Loucy (cell line): Measurements from ENCODE around the gene ARL16.

ENCODE experiments used
- CTCF ChIP-seq: fragments of 200-600 bp; sonication (generic); conservative IDR thresholded peaks from 2 replicates; pipeline ENCODE4 v1.5.1; 2014; ENCODE audit warnings: mild to moderate bottlenecking, antibody characterized with exemption, low read length
- EZH2phosphoT487 ChIP-seq: fragments of 200-600 bp; IDR thresholded peaks from 2 replicates; pipeline ENCODE4 v1.6.1; 2018; ENCODE audit warnings: antibody characterized with exemption, mild to moderate bottlenecking, moderate library complexity, borderline replicate concordance

DNA sequence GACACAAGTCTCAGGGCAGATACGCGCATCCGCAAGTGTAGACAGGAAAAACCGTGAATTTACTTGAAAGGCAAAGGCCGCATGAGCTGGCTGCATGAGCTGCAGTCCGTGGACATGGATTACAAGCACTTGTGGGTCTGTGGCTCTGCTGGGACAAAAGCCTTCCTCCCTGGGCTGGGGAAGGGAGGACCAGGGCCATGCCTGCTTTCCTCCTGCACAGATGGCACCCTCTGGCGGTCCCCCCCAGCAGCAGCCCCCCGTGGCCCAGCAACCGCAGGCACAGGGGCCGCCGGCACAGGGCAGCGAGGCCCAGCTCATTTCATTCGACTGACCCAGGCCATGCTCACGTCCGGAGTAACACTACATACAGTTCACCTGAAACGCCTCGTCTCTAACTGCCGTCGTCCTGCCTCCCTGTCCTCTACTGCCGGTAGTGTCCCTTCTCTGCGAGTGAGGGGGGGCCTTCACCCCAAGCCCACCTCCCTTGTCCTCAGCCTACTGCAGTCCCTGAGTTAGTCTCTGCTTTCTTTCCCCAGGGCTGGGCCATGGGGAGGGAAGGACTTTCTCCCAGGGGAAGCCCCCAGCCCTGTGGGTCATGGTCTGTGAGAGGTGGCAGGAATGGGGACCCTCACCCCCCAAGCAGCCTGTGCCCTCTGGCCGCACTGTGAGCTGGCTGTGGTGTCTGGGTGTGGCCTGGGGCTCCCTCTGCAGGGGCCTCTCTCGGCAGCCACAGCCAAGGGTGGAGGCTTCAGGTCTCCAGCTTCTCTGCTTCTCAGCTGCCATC is 17.9 kb upstream of the ARL16 start:
- TF ChIP-seq CTCF (no peak; the same call in 1 of the 2 replicates), EZH2phosphoT487 (no peak)
